Stimulated activated naive CD4-positive, alpha-beta T cell treated with Interleukin-2 at 50 U/mL for 16 hours (primary cell): ENCODE measurements around the gene MEPCE.
"Not testable (repeated sequence)": the region's sequence is repeated elsewhere in the genome, so short reads cannot be mapped to it uniquely, and the experiment has no call there.

Experiments used
- DNase-seq: peaks from one replicate; lab custom pipeline; 2025; lab: John Stamatoyannopoulos, UW

MEPCE gene, protein sequence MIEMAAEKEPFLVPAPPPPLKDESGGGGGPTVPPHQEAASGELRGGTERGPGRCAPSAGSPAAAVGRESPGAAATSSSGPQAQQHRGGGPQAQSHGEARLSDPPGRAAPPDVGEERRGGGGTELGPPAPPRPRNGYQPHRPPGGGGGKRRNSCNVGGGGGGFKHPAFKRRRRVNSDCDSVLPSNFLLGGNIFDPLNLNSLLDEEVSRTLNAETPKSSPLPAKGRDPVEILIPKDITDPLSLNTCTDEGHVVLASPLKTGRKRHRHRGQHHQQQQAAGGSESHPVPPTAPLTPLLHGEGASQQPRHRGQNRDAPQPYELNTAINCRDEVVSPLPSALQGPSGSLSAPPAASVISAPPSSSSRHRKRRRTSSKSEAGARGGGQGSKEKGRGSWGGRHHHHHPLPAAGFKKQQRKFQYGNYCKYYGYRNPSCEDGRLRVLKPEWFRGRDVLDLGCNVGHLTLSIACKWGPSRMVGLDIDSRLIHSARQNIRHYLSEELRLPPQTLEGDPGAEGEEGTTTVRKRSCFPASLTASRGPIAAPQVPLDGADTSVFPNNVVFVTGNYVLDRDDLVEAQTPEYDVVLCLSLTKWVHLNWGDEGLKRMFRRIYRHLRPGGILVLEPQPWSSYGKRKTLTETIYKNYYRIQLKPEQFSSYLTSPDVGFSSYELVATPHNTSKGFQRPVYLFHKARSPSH

DNA sequence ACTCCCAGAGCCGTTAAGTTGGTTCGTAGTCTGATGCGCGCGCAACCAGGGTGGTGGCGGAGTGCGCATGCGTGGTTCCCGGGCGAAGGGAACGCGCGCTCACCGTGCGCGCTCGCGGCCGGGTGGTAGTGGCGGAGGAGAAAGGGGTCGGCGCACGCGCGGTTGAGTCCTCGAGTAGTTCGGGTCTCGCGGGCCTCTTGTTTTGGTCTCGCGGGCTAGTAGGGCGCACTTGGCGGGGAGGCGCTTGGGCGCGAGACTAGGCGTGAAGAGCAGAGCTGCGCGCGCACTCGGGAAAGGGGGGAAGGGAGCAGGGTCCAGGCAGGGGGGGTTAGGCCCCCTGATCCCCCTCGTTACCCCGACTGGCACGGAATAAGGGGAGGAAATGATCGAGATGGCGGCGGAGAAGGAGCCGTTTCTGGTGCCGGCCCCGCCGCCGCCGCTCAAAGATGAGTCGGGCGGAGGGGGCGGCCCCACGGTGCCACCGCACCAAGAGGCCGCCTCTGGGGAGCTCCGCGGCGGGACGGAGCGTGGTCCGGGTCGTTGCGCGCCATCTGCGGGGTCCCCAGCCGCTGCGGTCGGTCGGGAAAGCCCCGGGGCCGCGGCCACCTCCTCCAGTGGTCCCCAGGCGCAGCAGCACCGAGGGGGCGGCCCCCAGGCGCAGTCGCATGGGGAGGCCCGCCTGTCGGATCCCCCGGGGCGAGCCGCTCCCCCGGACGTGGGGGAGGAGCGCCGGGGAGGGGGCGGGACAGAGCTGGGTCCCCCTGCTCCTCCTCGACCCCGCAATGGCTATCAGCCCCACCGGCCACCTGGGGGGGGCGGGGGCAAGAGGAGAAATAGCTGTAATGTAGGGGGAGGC, at the start of gene MEPCE:
Gene MEPCE (plus strand): TSS at position 195 of the 856 bp plus-strand sequence. CDS start 188 bp downstream, at position 383.
- peak; percentile 91 for DNase-seq

DNA sequence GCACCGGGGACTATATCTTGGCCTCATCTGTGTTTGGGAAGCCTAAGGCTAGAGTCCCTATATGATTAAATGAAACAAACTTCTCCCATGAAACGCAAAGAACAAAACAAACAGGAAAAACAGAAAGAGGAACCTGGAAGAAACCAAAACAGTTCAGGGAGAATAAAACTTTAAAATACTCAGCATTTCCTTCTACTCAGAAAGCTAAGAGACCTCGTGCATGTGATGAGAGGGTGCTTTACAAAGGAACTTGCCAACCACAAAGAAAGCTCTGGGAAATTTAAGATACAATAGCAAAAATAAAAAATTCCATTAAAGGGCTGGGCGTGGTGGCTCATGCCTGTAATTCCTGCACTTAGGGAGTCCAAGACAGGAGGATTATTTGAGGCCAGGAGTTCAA, 49.4 kb upstream of the MEPCE start:
- no peak for DNase-seq

DNA sequence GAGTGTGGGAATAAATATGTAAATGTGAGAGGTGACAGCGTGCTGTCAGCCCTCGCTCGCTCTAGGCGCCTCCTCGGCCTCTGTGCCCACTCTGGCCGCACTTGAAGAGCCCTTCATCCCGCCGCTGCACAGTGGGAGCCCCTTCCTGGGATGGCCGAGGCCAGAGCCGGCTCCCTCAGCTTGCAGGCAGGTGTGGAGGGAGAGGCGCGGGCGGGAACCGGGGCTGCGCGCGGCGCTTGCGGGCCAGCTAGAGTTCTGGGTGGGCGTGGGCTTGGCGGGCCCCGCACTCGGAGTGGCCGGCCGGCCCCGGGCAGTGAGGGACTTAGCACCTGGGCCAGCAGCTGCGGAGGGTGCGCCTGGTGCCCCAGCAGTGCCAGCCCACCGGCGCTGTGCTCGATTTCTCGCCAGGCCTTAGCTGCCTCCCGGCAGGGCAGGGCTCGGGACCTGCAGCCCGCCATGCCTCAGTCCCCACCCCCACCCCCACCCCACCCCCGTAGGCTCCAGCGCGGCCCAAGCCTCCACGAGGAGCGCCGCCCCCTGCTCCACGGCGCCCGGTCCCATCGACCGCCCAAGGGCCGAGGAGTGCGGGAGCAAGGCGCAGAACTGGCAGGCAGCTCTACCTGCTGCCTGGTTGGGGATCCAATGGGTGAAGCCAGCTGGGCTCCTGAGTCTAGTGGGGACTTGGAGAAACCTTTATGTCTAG, 47.9 kb upstream of the MEPCE start:
- not testable (repeated sequence) for DNase-seq

DNA sequence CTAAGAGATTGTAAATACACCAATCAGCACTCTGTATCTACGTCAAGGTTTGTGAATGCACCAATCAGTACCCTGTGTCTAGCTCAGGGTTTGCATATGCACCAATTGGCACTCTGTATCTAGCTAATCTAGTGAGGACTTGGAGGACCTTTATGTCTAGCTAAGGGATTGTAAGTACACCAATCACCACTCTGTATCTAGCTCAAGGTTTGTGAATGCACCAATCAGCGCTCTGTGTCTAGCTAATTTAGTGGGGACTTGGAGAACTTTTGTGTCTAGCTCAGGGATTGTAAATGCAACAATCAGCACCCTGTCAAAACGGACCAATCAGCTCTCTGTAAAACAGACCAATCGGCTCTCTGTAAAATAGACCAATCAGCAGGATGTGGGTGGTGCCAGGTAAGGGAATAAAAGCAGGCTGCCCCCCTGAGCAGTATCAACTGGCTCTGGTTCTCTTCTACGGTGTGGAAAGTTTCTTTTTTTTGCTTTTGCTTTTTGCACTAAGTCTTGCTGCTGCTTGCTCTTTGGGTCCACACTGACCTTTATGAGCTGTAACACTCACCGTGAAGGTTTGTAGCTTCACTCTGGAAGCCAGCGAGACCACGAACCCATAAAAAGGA, 47.3 kb upstream of the MEPCE start:
- not testable (repeated sequence) for DNase-seq

DNA sequence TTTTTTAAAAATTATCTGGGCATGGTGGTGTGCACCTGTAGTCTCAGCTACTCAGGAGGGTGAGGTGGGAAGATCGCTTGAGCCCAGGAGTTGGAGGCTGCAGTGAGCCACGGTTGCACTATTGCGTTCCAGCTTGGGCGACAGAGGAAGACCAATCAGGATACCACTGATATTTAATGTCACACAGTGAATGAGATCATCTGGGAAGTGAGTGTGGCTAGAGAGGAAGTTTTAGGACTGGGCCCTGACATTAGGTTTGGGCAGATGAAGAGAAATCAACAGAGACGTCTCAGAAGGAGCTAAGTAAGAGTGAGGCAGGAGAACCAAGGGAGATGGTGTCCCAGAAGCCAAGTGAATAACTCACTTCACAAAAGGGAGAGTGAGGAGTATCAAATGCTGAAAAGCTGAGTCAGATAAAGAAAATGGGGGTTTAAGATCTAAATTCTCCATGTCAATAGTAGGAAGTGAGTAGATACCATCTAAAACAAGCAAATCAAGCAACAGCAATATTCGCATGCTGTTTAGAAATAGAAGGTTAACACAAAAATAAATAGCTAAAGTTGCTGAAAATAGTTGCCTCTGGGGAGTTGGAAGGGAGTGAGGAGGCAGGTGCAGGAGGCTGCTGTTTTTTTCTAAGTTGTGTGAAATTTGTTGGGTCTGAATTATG, 44.9 kb upstream of the MEPCE start:
- no peak for DNase-seq

DNA sequence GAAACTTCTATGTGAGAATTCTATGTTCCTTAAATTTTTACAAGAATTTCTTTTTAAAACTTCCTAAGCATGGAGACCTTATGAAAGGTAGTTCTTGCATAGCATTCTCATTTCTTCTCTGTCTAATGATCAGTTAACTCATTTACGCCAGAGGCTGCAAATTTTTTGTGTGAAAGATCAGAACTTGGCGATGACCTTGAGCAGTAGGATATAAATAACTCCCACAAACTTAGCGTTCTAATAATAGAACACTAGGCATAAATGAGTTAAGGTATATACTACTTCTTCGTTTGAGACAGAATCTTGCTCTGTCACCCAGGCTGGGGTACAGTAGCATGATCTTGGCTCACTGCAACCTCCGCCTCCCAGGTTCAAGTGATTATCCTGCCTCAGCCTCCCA, 42.7 kb upstream of the MEPCE start:
- DNase-seq: no peak

DNA sequence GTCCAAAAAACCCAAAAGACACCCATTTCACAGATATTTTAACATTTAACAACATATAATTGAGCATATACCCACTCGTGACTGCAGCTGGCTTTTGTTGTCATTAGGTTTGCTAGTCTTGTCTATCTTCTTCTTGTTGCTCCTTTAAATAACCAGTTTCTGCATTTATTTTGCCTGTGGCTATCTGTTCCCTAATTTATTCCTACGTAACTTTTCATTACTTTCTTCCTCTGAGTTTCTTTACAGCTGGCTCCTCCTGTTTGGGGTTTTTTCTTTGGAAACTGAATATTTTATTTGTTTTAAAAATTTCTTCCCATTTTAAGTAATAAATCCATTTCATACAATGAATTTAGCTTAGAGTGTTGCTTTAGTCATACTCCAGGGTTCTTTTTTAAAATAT, 41.9 kb upstream of the MEPCE start:
- DNase-seq: no peak

DNA sequence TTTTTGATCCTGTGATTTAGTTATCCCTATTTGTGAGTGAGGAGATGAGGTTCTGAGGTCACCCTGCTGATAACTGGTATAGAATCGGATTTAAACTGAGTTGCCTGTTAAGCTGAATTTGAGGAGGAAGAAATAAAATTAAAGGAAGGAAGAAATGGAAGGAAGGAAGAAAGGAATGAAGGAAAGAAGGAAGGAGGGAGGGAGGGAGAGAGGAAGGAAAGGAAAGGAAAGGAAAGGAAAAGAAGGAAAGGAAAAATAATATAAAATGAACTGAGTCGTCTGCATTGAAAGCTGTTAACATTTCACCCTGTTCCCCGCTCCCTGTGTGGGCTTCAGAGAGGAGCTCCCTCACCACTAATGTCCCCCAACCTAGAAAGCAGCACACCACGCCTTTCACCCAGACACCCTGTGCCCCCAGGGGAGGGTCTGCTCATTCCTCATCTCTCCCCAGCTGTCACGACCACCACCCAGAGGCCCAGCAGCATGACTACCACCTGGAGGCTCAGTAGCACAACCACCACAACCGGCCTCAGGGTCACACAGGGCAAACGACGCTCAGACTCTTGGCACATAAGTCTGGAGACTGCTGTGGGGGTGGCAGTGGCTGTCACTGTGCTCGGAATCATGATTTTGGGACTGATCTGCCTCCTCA, 40.1 kb upstream of the MEPCE start:
- no peak for DNase-seq

DNA sequence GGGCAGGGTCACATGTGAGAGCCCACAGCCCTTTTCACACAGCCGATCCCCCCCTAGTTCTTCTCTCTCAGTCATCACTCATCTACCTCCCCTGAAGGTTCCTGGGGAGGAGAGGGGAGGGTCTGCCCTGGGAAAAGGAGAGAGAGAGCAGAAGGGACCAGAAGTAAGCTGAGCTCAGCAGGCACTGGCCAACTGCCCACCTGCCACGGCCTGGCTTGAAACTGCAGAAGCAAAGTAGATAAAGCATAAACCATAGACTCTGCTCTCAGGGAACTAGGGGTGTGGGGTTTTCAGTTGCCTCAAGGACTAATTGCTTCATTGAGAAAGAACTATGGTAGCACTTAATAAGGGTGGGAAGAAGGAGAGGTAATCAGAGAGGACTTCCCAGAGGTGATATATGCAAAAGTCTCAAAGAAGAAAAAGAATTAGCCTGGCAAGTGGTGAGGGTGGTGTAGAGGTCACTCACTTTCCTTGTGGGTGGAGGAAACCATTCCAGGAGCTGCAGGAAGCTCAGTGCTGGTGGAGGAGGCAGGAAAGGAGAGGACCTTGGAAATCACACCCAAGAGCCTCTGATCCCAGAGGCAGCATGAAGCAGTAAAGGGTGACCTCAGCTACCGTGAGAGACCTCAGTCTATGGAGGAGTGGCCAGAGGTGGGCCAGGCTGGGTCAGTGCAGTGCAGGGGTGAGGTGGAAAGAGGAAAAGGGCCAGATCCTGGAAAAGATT, 39.2 kb upstream of the MEPCE start:
- no peak for DNase-seq

DNA sequence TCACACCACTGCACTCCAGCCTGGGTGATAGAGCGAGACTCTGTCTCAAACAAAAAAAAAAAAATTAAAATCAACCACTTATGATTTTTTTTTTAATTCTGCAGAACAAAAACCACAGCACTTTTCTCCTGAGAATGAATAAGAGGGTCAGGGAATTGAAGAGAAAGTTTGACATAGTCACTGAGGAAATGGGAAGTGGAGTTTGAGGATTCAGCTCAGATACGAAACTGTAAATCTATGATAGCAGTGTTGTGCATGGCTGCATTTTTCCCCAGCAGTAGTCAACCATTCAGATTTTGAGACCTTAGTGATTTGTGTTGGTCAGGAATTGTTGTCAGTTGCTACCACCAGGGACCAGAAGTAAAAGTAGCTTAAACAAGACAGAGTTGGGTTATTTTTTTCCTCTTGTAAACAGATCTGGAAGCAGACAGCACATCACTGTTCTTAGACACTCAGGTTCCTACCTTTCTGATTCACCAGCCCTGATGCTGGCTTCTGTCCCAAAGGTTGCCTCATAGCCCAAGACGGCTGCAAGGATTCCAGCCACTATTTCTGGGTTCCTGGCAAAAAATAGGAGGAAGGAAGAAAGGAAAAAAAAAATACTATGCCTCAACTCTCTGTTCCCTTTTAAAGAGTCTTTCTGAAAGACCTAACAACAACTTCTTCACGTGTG, 36.3 kb upstream of the MEPCE start:
- no peak for DNase-seq

DNA sequence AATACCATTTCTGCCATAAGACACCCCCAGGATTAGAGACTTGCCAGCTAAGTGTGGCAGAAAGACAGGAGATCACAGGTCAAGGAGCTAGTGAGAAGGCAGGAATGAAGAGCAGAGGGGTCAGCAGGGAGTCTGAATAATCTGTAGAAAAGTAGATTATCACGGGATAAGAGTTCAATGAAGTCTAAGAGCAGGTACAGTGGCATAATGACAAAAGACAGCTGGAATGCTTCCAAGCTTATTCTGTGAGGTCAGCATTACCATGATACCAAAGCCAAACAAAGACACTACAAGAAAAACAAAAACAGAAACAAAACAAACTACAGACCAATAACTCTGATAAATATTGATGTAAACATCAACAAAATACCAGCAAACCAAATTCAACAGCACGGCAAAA, 35.6 kb upstream of the MEPCE start:
- no peak for DNase-seq

DNA sequence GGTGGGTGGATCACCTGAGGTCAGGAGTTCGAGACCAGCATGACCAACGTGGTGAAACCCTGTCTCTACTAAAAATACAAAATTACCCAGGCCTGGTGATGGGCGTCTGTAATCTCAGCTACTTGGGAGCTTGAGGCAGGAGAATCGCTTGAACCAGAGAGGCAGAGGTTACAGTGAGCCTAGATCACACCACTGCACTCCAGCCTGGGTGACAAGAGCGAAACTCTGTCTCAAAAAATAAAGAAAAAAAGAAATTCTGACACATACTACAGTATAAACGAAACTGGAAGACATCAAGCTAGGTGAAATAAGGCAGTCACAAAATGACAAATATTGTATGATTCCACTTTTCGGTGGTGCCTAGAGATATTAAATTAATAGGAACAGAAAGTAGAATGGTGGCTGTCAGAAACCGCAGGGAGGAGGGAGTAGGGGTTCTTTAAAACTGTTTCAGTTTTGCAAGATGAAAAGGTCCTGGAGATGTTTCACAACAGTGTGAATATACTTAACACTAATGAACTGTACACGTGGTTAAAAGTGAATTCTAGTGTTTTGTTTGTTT, 33.1 kb upstream of the MEPCE start:
- peak; percentile 63 for DNase-seq

DNA sequence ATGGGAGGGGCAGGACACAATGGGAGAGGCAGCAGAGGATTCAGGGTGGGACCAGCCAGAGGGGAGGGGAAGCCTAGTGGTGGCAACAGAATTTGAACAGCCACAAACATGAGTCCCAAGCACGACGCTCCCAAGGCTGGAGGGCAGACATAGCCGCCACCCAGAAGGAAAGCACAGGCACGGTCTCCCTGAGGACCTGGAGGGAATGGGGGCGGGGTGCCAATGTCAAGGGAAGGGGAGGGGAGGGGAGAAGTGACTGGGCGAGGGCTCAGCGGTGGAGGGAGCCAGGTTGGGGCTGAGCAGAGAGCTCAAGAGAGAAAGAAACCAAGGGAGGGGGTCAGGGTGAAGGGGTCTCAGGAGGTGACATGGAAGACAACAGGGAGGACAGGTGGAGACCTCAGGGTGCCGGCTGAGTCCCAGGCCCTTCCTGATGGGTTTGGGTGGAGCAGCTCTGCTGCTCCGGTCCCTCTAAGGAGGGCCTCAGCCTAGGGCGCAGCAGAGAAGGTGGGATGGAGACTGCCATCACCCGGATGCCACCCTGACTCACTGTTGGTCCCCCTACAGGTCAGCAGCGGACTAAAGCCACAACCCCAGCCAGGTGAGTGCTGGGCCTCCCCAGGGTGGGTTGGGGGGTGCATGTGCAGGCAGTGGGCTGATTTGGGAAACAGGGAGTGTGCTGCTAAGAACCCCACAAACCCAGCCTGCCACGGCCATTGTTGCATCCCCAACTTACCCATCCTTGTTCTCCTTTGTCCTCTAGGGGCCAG, 32.1 kb upstream of the MEPCE start:
- no peak for DNase-seq

DNA sequence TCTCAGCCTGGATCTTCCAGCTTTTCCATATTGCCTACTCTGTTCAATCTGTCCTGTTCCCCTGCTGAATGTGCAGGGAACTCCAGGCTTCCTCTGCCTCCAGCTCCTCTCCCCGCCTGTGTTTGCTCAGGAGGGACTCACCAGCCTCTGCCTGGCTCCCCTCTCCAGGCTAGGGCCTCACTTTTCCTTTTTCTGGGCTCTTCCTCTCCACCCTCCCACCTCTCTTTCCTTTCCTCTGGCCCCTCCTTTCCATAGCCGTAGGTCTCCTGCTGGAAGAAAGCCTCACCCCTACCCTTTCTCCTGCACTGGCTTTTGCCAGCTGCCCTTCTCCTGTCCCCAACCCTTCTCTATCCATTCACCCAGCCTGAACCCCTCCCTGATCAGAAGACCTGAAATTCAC, 31.4 kb upstream of the MEPCE start:
- no peak for DNase-seq

DNA sequence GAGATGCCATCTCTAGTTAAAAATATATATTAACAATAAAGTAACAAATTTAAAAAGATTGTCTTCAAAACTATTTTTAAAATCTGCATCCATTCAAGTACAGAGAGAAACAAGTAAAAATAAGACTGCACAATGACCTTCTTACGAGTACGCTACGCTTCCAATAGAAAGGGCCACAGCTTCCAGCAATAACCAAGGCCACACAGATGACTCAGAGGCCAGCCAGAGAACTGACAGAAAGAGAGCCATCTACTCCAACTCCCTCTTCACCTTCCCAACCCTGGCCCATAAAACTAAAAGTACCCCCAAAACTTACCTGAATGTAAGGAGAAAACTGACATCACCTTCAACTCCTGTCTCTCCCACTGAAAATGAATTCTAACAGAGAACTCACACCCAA, 29.6 kb upstream of the MEPCE start:
- no peak for DNase-seq

DNA sequence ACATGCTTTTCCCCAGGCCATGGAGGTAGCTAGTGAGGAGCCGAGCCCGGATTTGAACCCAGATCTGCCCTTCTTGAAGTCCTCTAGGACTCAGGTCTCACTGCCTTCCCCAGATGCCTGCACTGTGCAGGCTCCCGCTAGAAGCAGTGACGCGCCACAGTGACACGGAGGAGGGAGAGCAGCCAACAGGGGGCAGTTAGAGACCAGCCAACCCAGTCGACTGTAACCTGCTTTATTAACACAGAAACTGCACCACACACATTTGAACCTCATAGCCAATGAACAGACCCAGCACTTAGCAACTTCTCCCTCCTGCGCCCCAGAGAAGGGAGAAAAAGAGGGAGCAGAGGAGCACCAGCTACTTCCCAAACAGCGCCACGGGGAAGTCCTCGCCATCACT, 29.0 kb upstream of the MEPCE start:
- no peak for DNase-seq

DNA sequence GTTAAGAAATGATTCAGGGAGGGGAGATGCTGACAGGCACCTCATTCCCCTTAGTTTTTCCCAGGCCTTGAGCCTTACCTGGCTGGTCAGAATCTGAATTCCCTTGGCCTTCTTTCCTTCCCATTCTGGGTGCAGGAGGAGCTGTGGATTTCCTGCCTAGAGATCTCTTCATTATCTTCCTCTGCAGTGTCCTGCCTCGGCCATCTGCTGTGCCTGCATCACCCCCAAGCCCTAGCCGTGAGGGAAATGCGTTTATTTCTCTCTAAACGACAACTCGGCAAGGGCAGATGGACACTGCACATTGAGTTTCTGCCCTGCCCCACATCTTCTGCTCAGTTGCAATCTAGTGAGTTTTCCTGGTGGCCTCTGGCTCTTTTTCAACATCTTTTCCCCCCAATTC, 27.8 kb upstream of the MEPCE start:
- no peak for DNase-seq

DNA sequence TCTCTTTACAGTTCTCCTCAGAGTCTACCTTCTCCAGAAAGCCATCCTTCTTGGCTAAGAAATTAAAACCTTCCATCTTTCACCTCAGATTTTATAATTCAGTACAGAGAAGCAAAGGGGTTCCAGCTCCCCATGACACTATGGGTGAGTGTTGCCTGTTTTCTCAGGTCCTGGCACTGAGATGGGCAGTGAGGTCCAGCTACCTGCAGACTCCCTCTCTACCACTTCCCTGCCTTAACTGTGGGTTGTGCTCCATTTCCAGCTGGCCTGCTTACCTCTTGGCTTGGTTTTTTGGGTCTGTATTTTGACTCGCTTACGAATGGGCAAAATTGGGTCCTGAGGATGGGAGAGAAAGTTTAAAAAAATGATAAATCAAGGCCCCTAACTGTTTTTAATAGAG, 27.4 kb upstream of the MEPCE start:
- DNase-seq: no peak
